H1 (cell line): ENCODE results near the gene GTF3C2. TPM values are rescaled to one million over a fixed set of nuclear protein-coding genes. Genes with fewer than 3 reads are reported as not detected.

Source experiments
- CTCF ChIA-PET: fragments of 300-600 bp; sonication (Branson Sonifier 250); formaldehyde crosslinking; loops from one replicate; lab custom pipeline; 2021; ENCODE audit not compliant: partially characterized antibody; lab: Charles Lee
- POLR2A ChIA-PET: fragments of 300-600 bp; sonication (Branson Sonifier 250); formaldehyde crosslinking; loops from one replicate; lab custom pipeline; 2021; ENCODE audit warnings: inconsistent platforms; ENCODE audit not compliant: partially characterized antibody; lab: Charles Lee
- DNase-seq, 2 experiments: peaks; one replicate each; pipeline versions ENCODE4 v3.0.0 to v3.0.0-alpha.2; 2010 to 2022; ENCODE audit warnings: low spot score in 2 of 2, low read depth in 1 of 2, mixed read lengths in 1 of 2
- FAIRE-seq: peaks from 2 replicates; lab custom pipeline; 2011; peaks lifted over from hg19 to GRCh38; lab: Jason Lieb, UNC
- H2AFZ ChIP-seq: 2 replicates; pipeline ENCODE4 v1.8.1; 2012; ENCODE audit warnings: low read length, inconsistent platforms
- H2AK5ac ChIP-seq: 2 replicates; pipeline ENCODE4 v1.6.1; 2013; ENCODE audit warnings: low read depth, low read length
- H2BK120ac ChIP-seq: replicated peaks from 2 replicates; pipeline ENCODE3; 2013; ENCODE audit warnings: low read depth, low read length, inconsistent platforms
- H2BK12ac ChIP-seq: 2 replicates; pipeline ENCODE4 v1.6.1; 2013; ENCODE audit warnings: low read depth, low read length
- H2BK15ac ChIP-seq: 2 replicates; pipeline ENCODE4 v1.6.1; 2013; ENCODE audit warnings: low read length
- H2BK20ac ChIP-seq: 2 replicates; pipeline ENCODE4 v1.6.1; 2013; ENCODE audit warnings: low read length
- H2BK5ac ChIP-seq: 2 replicates; pipeline ENCODE4 v1.6.1; 2013; ENCODE audit warnings: low read depth, low read length
- H3K14ac ChIP-seq: 2 replicates; pipeline ENCODE4 v1.6.1; 2013; ENCODE audit warnings: inconsistent platforms; ENCODE audit not compliant: insufficient read length
- H3K18ac ChIP-seq: 2 replicates; pipeline ENCODE4 v1.6.1; 2013; ENCODE audit warnings: low read length; ENCODE audit errors: extremely low read depth
- H3K23ac ChIP-seq: 2 replicates; pipeline ENCODE4 v1.6.1; 2013; ENCODE audit warnings: inconsistent platforms; ENCODE audit not compliant: insufficient read length
- H3K23me2 ChIP-seq: 2 replicates; pipeline ENCODE4 v1.6.1; 2013; ENCODE audit warnings: low read depth, low read length
- H3K27ac ChIP-seq: 2 replicates; pipeline ENCODE4 v1.6.1; 2011; ENCODE audit warnings: low read depth, low read length, inconsistent platforms
- H3K27me3 ChIP-seq, 4 experiments: replicated peaks in 1 of 4; 1 replicate in 1 of 4; 2 replicates in 3 of 4; pipeline versions ENCODE4 v1.6.1 to v1.8.1; 2011 to 2013; ENCODE audit warnings: low read length in 3 of 4, mild to moderate bottlenecking in 3 of 4, inconsistent platforms in 2 of 4, mixed read lengths in 2 of 4, moderate library complexity in 1 of 4; ENCODE audit not compliant: control insufficient read depth in 3 of 4, insufficient read depth in 3 of 4; ENCODE audit errors: extremely low read depth in 1 of 4
- H3K36me3 ChIP-seq, 4 experiments: 2 replicates each; pipeline versions ENCODE4 v1.6.1 to v1.8.1; 2011 to 2013; ENCODE audit warnings: mild to moderate bottlenecking in 4 of 4, low read length in 3 of 4, moderate library complexity in 2 of 4, control low read depth in 1 of 4, inconsistent platforms in 1 of 4; ENCODE audit not compliant: insufficient read depth in 4 of 4, control insufficient read depth in 2 of 4
- H3K4ac ChIP-seq: replicated peaks from 2 replicates; pipeline ENCODE3; 2013; ENCODE audit warnings: low read length, low read depth, mixed read lengths, inconsistent platforms; ENCODE audit not compliant: insufficient read length
- H3K4me1 ChIP-seq, 4 experiments: replicated peaks in 1 of 4; 1 replicate in 1 of 4; 2 replicates in 3 of 4; pipeline versions ENCODE4 v1.6.1 to v1.8.1; 2011 to 2013; ENCODE audit warnings: low read length in 3 of 4, inconsistent platforms in 2 of 4, mixed read lengths in 1 of 4; ENCODE audit not compliant: insufficient read depth in 4 of 4, control insufficient read depth in 3 of 4
- H3K4me2 ChIP-seq, 2 experiments: 2 replicates each; pipeline versions ENCODE4 v1.6.1 to v1.8.1; 2011 to 2013; ENCODE audit warnings: low read depth in 2 of 2, low read length in 2 of 2, control low read depth in 1 of 2, inconsistent platforms in 1 of 2, mild to moderate bottlenecking in 1 of 2; ENCODE audit not compliant: insufficient read depth in 1 of 2
- H3K4me3 ChIP-seq, 4 experiments: fragments of 200-600, 300-600 bp in 1 of 4; sonication (generic), shearing (Covaris generic), sonication (Bioruptor Twin) in 1 of 4; 2 replicates each; pipeline versions ENCODE4 v1.5.1 to v1.8.1; 2011 to 2016; ENCODE audit warnings: low read length in 4 of 4, low read depth in 3 of 4, control low read depth in 2 of 4, inconsistent platforms in 2 of 4, mild to moderate bottlenecking in 2 of 4, mixed read lengths in 1 of 4, moderate library complexity in 1 of 4; ENCODE audit not compliant: insufficient read depth in 2 of 4; ENCODE audit errors: extremely low read depth in 1 of 4
- H3K56ac ChIP-seq: replicated peaks from 2 replicates; pipeline ENCODE3; 2013; ENCODE audit warnings: low read depth, mild to moderate bottlenecking, mixed read lengths, low read length, inconsistent platforms; ENCODE audit not compliant: insufficient read length
- H3K79me1 ChIP-seq: 2 replicates; pipeline ENCODE4 v1.6.1; 2013; ENCODE audit warnings: low read depth, low read length, control low read depth
- H3K79me2 ChIP-seq, 2 experiments: 2 replicates each; pipeline versions ENCODE4 v1.6.1 to v1.8.1; 2012 to 2013; ENCODE audit warnings: low read length in 2 of 2, mild to moderate bottlenecking in 2 of 2, inconsistent platforms in 1 of 2; ENCODE audit not compliant: insufficient read depth in 2 of 2, control insufficient read depth in 1 of 2
- H3K9ac ChIP-seq, 4 experiments: replicated peaks in 1 of 4; 1 replicate in 1 of 4; 2 replicates in 3 of 4; pipeline versions ENCODE4 v1.6.1 to v1.8.1; 2011 to 2013; ENCODE audit warnings: low read depth in 3 of 4, low read length in 3 of 4, control low read depth in 2 of 4, mild to moderate bottlenecking in 2 of 4, moderate library complexity in 2 of 4, inconsistent platforms in 1 of 4; ENCODE audit errors: extremely low read depth in 1 of 4
- H3K9me3 ChIP-seq, 2 experiments: 2 replicates each; pipeline versions ENCODE4 v1.6.1 to v1.8.1; 2012 to 2013; ENCODE audit warnings: mild to moderate bottlenecking in 2 of 2, moderate library complexity in 2 of 2, control low read depth in 1 of 2, inconsistent platforms in 1 of 2, low read depth in 1 of 2, low read length in 1 of 2, mixed read lengths in 1 of 2; ENCODE audit not compliant: insufficient read depth in 2 of 2
- H4K20me1 ChIP-seq, 2 experiments: replicated peaks in 1 of 2; 2 replicates each; pipeline versions ENCODE3 to v1.8.1; 2011 to 2013; ENCODE audit warnings: inconsistent platforms in 2 of 2, low read length in 2 of 2, mild to moderate bottlenecking in 1 of 2; ENCODE audit not compliant: insufficient read depth in 2 of 2, control insufficient read depth in 1 of 2
- H4K5ac ChIP-seq: 2 replicates; pipeline ENCODE4 v1.6.1; 2013; ENCODE audit warnings: low read length, low read depth, mixed read lengths, inconsistent platforms; ENCODE audit not compliant: insufficient read length
- H4K8ac ChIP-seq: 2 replicates; pipeline ENCODE4 v1.8.0; 2013; ENCODE audit warnings: mild to moderate bottlenecking, moderate library complexity, low read length, inconsistent platforms; ENCODE audit not compliant: insufficient read depth; ENCODE audit errors: extremely low read depth
- H4K91ac ChIP-seq: replicated peaks from 2 replicates; pipeline ENCODE3; 2013; ENCODE audit warnings: low read length, mixed read lengths, inconsistent platforms; ENCODE audit not compliant: insufficient read length
- POU5F1 ChIP-seq: IDR thresholded peaks from 2 replicates; pipeline ENCODE4 v1.6.1; 2011; ENCODE audit warnings: low read depth, mild to moderate bottlenecking, low read length, moderate library complexity
- RFX5 ChIP-seq: IDR thresholded peaks from 2 replicates; pipeline ENCODE4 v1.6.1; 2011; ENCODE audit warnings: low read depth, low read length, improper control_type of control experiment, borderline replicate concordance
- WGBS, 2 experiments: shearing (Covaris generic) in 1 of 2; methylation state at CpG; one replicate each; pipeline versions ENCODE4 v1.1.6 to v1.1.7; 2013 to 2015; ENCODE audit warnings: low lambda C conversion rate in 2 of 2, mixed read lengths in 2 of 2, inconsistent platforms in 1 of 2, low coverage in 1 of 2, missing lambda C conversion rate in 1 of 2; ENCODE audit not compliant: insufficient replicate concordance in 2 of 2, insufficient coverage in 1 of 2, insufficient read length in 1 of 2; ENCODE audit errors: extremely low coverage in 1 of 2, missing lambda C conversion rate in 1 of 2; 5-methylcytosine and 5-hydroxymethylcytosine counted together
- polyA plus RNA-seq, 7 experiments: library from polyadenylated mRNA; depleted of rRNA in 3 of 7; stranded (reverse) in 5 of 7; unstranded in 2 of 7; fragments of >200 nt in 5 of 7; fragments of 200-250 nt in 2 of 7; gene quantifications; 1 replicate in 5 of 7; 2 replicates in 1 of 7; 4 replicates in 1 of 7; pipeline versions ENCODE4 v1.2.1 to v1.2.3, GENCODE V29; 2011 to 2013; ENCODE audit warnings: missing spikeins in 2 of 7, mixed read lengths in 2 of 7
- total RNA-seq: library from RNA; stranded (reverse); fragmentation: NEBNext Ultra II Directional; extraction: Animal tissue kit (Norgen Biotek cat#: 25700); gene quantifications from 2 replicates; pipeline ENCODE4 v1.2.1, GENCODE V29; 2021
- TF ChIP-seq, protein P1 (sequence below): IDR thresholded peaks from 2 replicates; pipeline ENCODE4 v1.6.1; 2011; ENCODE audit warnings: low read depth, mild to moderate bottlenecking, low read length; ENCODE audit not compliant: insufficient read depth

Gene GTF3C2
- total and polyA plus RNA-seq, 2 of the 8 experiments (the other 6 are each of a cell fraction or from before 2014, with no cell fraction given): 118 to 127 TPM

DNA sequence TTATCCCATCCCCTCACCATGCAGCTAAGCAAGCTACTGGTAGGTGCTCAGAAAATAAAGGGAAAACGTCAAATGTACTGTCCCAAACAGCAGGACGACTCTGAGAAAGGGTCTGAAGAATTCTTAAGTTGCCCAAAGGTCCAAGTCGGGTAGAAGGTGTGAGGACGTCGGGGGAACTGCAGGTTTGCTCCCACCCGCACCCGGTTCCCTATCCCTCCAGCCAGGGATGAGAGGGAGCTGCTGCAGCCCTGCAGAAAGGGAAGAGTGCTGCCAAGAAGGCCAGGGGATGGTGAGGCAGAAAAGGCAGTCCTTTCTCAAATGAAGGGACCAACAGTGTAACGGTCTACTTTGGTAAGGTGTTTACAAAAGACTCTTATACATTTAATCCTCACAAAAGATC is 41.4 kb downstream of the GTF3C2 start:
- Histone ChIP-seq H4K20me1 (no peaks in the 10 kb centered on the region), H4K5ac (no peak overlapping the region), H3K4me3 (no peak overlapping the region), H3K23me2 (no peaks in the 10 kb centered on the region), H4K91ac (no peak overlapping the region), H2BK120ac (no peak overlapping the region), H2BK12ac (no peak overlapping the region), H2AK5ac (no peak overlapping the region), H2BK20ac (no peak overlapping the region), H3K36me3 (no peaks in the 10 kb centered on the region), H3K27me3 (no peaks in the 10 kb centered on the region), H3K4me2 (no peak overlapping the region), H3K9ac (no peak overlapping the region), H3K79me1 (peaks cover 2% of the 10 kb centered on the region; the same call in 1 of the 2 replicates), H4K8ac (no peak overlapping the region; the same call in 1 of the 2 replicates), H3K4ac (no peak overlapping the region), H3K56ac (no peak overlapping the region), H3K23ac (no peak overlapping the region), H3K4me1 (peaks cover 0 to 2% (median 0%) of the 10 kb centered on the region in 4 experiments; a peak in 1 of 7 replicates), H3K14ac (no peak overlapping the region), H2BK15ac (no peak overlapping the region), H3K79me2 (no peaks in the 10 kb centered on the region), H2BK5ac (no peak overlapping the region), H3K18ac (no peak overlapping the region), H3K27ac (no peak overlapping the region), H3K9me3 (no peaks in the 10 kb centered on the region), H2AFZ (no peak overlapping the region)
- ChIA-PET POLR2A (interaction anchor here (0.6 to 2.4 kb wide), 8 partner anchors 8 to 67 kb away, joined by 3 to 13 read pairs (median 5); partner anchors contain the start of genes GTF3C2, MPV17 and ZNF513), CTCF (interaction anchor here (1.3 to 5.9 kb wide), 3 partner anchors 12 to 64 kb away, joined by 3 to 48 read pairs (median 10); no protein-coding TSS in a partner anchor)
- no peak for DNase-seq
- 74% methylated on average over 8 of the region's 8 CpGs; no CpG with 5 or more reads in 1 of the 2 experiments for WGBS, 2 experiments
- no peak for FAIRE-seq
- TF ChIP-seq POU5F1: no peak
- no peak for TF ChIP-seq RFX5
- TF ChIP-seq, protein P1, sequence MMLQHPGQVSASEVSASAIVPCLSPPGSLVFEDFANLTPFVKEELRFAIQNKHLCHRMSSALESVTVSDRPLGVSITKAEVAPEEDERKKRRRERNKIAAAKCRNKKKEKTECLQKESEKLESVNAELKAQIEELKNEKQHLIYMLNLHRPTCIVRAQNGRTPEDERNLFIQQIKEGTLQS: no peak
